HG02798 (cell line): Measurements from ENCODE around the gene SLAMF7.
A peak's percentile ranks its signal among the peaks of the same experiment; 100 is the strongest.

Experiments used
- ATAC-seq: cut with Tn5 transposase; IDR thresholded peaks from one replicate; pipeline ENCODE4 v1.9.1; 2021; ENCODE audit warnings: mild to moderate bottlenecking; ENCODE audit not compliant: unreplicated experiment, poor library complexity

Gene SLAMF7

GRCh38 chr1:160797271-160797709, 58.2 kb downstream of the SLAMF7 start:
- peak; percentile 32 for ATAC-seq

DNA sequence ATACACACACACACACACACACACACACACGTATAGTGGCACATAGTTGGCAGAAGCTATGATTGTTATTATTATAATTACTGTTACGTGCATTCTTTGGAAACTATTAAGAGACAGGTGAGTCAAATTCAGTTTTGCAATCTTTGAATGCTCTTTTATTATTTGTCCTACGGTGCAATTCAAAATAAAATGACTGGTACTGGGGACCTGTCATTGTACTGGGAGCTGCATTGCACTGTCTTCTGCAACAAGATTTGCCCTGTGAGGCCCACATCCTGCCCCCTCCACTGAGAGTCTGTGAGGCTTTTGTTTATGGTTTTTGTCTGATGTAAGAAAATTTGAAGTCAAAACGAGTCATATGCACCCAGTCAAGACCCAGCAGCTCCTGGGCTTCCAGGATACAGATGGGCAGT, 58.8 kb downstream of the SLAMF7 start:
- ATAC-seq = no peak

DNA sequence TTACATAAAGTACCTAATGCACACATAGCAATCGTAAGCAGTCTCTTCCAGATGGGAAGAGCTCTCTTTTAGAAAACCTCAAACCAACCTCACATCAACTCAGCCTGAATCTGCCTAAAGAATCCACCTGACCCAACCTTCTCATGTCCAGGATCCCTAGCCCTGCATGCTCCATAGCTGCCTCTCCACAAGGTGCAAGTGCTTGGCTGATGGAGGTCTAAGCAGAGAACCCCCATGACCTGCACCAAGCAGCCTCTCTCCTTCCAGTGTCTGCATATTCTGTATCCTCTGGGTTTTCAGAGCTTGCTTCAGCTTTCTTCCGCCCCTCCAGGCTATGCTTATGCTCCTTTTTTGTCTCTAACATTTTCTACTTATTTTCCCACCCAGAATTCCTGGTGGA, 59.4 kb downstream of the SLAMF7 start:
- no peak for ATAC-seq

GRCh38 chr1:160799641-160800040, 60.6 kb downstream of the SLAMF7 start:
- ATAC-seq = no peak

DNA sequence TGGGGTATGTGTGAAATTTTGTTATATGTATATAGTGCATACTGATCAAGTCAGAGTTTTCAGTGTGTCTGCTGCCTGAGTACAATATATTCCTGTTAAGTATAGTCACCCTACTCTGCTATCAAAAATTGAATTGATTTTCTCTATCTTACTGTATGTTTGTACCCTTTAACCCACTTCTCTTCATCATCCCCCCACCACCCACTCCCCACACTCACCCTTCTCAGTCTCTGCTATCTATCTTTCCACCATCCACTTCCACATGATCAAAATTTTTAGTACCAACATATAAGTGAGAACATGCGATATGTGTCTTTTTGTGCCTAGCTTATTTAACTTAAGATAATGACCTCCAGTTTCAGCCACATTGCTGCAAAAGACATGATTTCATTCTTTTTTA, 61.1 kb downstream of the SLAMF7 start:
- ATAC-seq = no peak

- ATAC-seq = no peak
Measured at GRCh38 chr1:160800645-160801408, 61.8 kb downstream of the SLAMF7 start.

DNA sequence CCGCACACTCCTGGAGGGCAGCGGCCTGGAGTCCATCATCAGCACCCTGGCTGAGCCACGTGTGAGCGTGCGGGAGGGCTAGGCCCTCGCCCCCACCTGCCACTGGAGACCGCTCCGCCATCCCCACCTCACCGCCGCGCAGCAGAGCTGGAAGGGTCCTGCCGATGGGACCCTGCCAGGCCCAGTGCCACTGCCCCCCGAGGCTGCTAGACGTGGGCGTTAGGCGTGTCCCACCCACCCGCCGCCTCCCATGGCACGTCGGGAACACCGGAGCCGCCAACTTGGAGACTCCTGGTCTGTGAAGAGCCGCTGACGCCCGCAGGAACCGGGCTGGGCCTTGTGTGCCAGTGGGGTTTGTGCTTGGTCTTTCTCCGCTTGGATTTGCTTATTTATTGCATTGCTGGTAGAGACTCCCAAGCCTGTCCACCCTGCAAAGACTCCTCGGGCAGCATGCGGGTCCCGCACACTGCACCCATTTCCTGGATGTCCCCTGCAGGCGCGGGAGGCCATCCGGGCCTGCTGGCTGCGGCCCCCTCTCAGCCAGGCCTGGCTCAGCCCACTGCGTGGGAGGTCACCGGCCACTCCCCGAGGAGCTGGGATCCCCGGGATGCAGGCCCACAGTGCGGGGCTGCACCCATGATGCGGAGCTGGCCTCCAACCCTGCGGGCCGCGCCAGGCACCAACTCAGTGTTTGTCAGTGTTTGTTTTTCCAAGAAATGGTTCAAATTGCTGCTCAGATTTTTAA, 63.0 kb downstream of the SLAMF7 start:
- ATAC-seq = no peak
